Liver (tissue), 9 donors: Measurements from ENCODE around the gene PKHD1. TPM values are rescaled to one million over a fixed set of nuclear protein-coding genes. Genes with fewer than 3 reads are reported as not detected.

Experiments
- DNase-seq: peaks from one replicate; pipeline ENCODE4 v3.0.0-alpha.2; 2017; ENCODE audit warnings: low spot score
- H3K27ac ChIP-seq, 2 donors: one replicate each; pipeline ENCODE4 v1.7.0; 2013; ENCODE audit warnings: inconsistent platforms in 2 of 2, low read length in 2 of 2, control low read depth in 1 of 2, low read depth in 1 of 2, mild to moderate bottlenecking in 1 of 2
- H3K27me3 ChIP-seq, 4 donors: one replicate each; pipeline versions ENCODE4 v1.6.1 to v1.7.0; 2013; ENCODE audit warnings: low read length in 3 of 4, inconsistent platforms in 1 of 4, mild to moderate bottlenecking in 1 of 4, moderate library complexity in 1 of 4; ENCODE audit not compliant: control insufficient read depth in 4 of 4, insufficient read depth in 4 of 4
- H3K36me3 ChIP-seq, 4 donors: one replicate each; pipeline versions ENCODE4 v1.6.1 to v1.7.0; 2013; ENCODE audit warnings: low read length in 3 of 4, mild to moderate bottlenecking in 3 of 4, low read depth in 1 of 4, moderate library complexity in 1 of 4; ENCODE audit not compliant: control insufficient read depth in 4 of 4, insufficient read depth in 3 of 4
- H3K4me1 ChIP-seq, 4 donors: one replicate each; pipeline versions ENCODE4 v1.6.1 to v1.7.0; 2013; ENCODE audit warnings: low read length in 3 of 4, mild to moderate bottlenecking in 3 of 4, moderate library complexity in 1 of 4; ENCODE audit not compliant: control insufficient read depth in 4 of 4, insufficient read depth in 4 of 4
- H3K4me3 ChIP-seq, 3 donors: one replicate each; pipeline versions ENCODE4 v1.6.1 to v1.7.0; 2013; ENCODE audit warnings: low read length in 3 of 3, control low read depth in 1 of 3, low read depth in 1 of 3, mild to moderate bottlenecking in 1 of 3
- H3K9ac ChIP-seq, 2 donors: one replicate each; pipeline ENCODE4 v1.7.0; 2013; ENCODE audit warnings: low read length in 2 of 2, mild to moderate bottlenecking in 2 of 2, moderate library complexity in 2 of 2, control low read depth in 1 of 2, low read depth in 1 of 2
- H3K9me3 ChIP-seq, 4 donors: one replicate each; pipeline versions ENCODE4 v1.6.1 to v1.7.0; 2013; ENCODE audit warnings: low read length in 3 of 4; ENCODE audit not compliant: control insufficient read depth in 4 of 4
- CTCF ChIP-seq: fragments of 150-350 bp; IDR thresholded peaks from 2 replicates; pipeline ENCODE4 v1.5.1; 2017; ENCODE audit warnings: improper control_type of control experiment, low read depth, low read length; ENCODE audit not compliant: missing input control
- EGR1 ChIP-seq, 2 donors: IDR thresholded peaks; 2 replicates each; pipeline ENCODE4 v1.6.1; 2016 to 2018; ENCODE audit warnings: antibody characterized with exemption in 2 of 2, low read depth in 2 of 2
- FOXA1 ChIP-seq: IDR thresholded peaks from 2 replicates; pipeline ENCODE4 v1.6.1; 2016; ENCODE audit warnings: antibody characterized with exemption
- FOXA2 ChIP-seq: IDR thresholded peaks from 2 replicates; pipeline ENCODE4 v1.6.1; 2016; ENCODE audit warnings: antibody characterized with exemption
- GABPA ChIP-seq, 2 donors: IDR thresholded peaks in 1 of 2; conservative IDR thresholded peaks in 1 of 2; 2 replicates each; pipeline ENCODE4 v1.6.1; 2016; ENCODE audit warnings: antibody characterized with exemption in 2 of 2, mild to moderate bottlenecking in 1 of 2, moderate library complexity in 1 of 2
- HNF4A ChIP-seq, 2 donors: conservative IDR thresholded peaks; 2 replicates each; pipeline ENCODE4 v1.6.1; 2016; ENCODE audit warnings: antibody characterized with exemption in 2 of 2, mild to moderate bottlenecking in 2 of 2
- HNF4G ChIP-seq: IDR thresholded peaks from 2 replicates; pipeline ENCODE4 v1.6.1; 2016; ENCODE audit warnings: antibody characterized with exemption
- JUND ChIP-seq, 2 donors: IDR thresholded peaks; 2 replicates each; pipeline ENCODE4 v1.6.1; 2016; ENCODE audit warnings: antibody characterized with exemption in 2 of 2
- MAX ChIP-seq: IDR thresholded peaks from 2 replicates; pipeline ENCODE4 v1.6.1; 2016; ENCODE audit warnings: antibody characterized with exemption
- NR2F2 ChIP-seq: IDR thresholded peaks from 2 replicates; pipeline ENCODE4 v1.6.1; 2016; ENCODE audit warnings: antibody characterized with exemption
- RAD21 ChIP-seq, 2 donors: IDR thresholded peaks; 2 replicates each; pipeline ENCODE4 v1.6.1; 2016; ENCODE audit warnings: antibody characterized with exemption in 2 of 2, mild to moderate bottlenecking in 2 of 2
- RXRA ChIP-seq, 2 donors: IDR thresholded peaks; 2 replicates each; pipeline ENCODE4 v1.6.1; 2017 to 2018; ENCODE audit warnings: antibody characterized with exemption in 2 of 2, mild to moderate bottlenecking in 1 of 2
- SP1 ChIP-seq: IDR thresholded peaks from 2 replicates; pipeline ENCODE4 v1.6.1; 2018; ENCODE audit warnings: antibody characterized with exemption, mild to moderate bottlenecking
- TAF1 ChIP-seq: conservative IDR thresholded peaks from 2 replicates; pipeline ENCODE4 v1.6.1; 2016; ENCODE audit warnings: antibody characterized with exemption, mild to moderate bottlenecking
- YY1 ChIP-seq: IDR thresholded peaks from 2 replicates; pipeline ENCODE4 v1.6.1; 2016; ENCODE audit warnings: antibody characterized with exemption, mild to moderate bottlenecking
- WGBS: extraction: QIAGEN DNeasy Blood & Tissue Kit; methylation state at CpG from one replicate; pipeline ENCODE4 v1.1.7; 2013; 5-methylcytosine and 5-hydroxymethylcytosine counted together
- polyA plus RNA-seq, 2 donors: library from polyadenylated mRNA; stranded (reverse) in 1 of 2; unstranded in 1 of 2; fragments of 200-250 nt in 1 of 2; fragments of >200 nt in 1 of 2; fragmentation: Nextera tagmentation in 1 of 2; extraction: Ambion mirVana in 1 of 2; gene quantifications; one replicate each; pipeline versions ENCODE4 v1.2.1 to v1.2.3, GENCODE V29; 2013 to 2015
- total RNA-seq, 2 donors: library from RNA; depleted of rRNA; stranded (reverse); fragments of >200 nt; gene quantifications; one replicate each; pipeline ENCODE4 v1.2.3, GENCODE V29; 2014
- TF ChIP-seq, protein P1 (sequence below): IDR thresholded peaks from 2 replicates; pipeline ENCODE4 v1.6.1; 2016; ENCODE audit warnings: antibody characterized with exemption, mild to moderate bottlenecking
- TF ChIP-seq, protein P2 (sequence below): IDR thresholded peaks from 2 replicates; pipeline ENCODE4 v1.6.1; 2016; ENCODE audit warnings: antibody characterized with exemption
- TF ChIP-seq, protein P3 (sequence below): IDR thresholded peaks from 2 replicates; pipeline ENCODE4 v1.6.1; 2016; ENCODE audit warnings: antibody characterized with exemption
- donor health status: healthy.
- donor health status: healthy.
- donor health status: healthy.
- donor health status: healthy.
- donor health status: healthy.

PKHD1 gene
- total and polyA plus RNA-seq, 4 donors: 0.45 to 10.6 (median 3.2) TPM

GRCh38 chr6:51951924-51952323 lies 135.5 kb downstream of the PKHD1 start:
- no peaks in the 10 kb centered on the region for H3K9me3 ChIP-seq
- H3K27ac ChIP-seq: no peak overlapping the region
- H3K4me1 ChIP-seq: no peaks in the 10 kb centered on the region
- no peak overlapping the region for H3K9ac ChIP-seq
- no peaks in the 10 kb centered on the region for H3K36me3 ChIP-seq
- TF ChIP-seq YY1 (no peak), TAF1 (no peak), SP1 (no peak), EGR1 (IDR thresholded peaks at IDR 0.05; ENCODE audit: low read depth in 2 of 2) (no peak), FOXA1 (no peak), NR2F2 (no peak), GABPA (IDR thresholded peaks at IDR 0.05 in 1 of 2, conservative IDR thresholded peaks at IDR 0.05 in 1 of 2) (no peak), FOXA2 (no peak), RXRA (IDR thresholded peaks at IDR 0.05) (no peak), CTCF (no peak), HNF4A (conservative IDR thresholded peaks at IDR 0.05) (no peak), RAD21 (IDR thresholded peaks at IDR 0.05) (no peak), JUND (IDR thresholded peaks at IDR 0.05) (no peak), HNF4G (no peak)
- TF ChIP-seq, protein P1, sequence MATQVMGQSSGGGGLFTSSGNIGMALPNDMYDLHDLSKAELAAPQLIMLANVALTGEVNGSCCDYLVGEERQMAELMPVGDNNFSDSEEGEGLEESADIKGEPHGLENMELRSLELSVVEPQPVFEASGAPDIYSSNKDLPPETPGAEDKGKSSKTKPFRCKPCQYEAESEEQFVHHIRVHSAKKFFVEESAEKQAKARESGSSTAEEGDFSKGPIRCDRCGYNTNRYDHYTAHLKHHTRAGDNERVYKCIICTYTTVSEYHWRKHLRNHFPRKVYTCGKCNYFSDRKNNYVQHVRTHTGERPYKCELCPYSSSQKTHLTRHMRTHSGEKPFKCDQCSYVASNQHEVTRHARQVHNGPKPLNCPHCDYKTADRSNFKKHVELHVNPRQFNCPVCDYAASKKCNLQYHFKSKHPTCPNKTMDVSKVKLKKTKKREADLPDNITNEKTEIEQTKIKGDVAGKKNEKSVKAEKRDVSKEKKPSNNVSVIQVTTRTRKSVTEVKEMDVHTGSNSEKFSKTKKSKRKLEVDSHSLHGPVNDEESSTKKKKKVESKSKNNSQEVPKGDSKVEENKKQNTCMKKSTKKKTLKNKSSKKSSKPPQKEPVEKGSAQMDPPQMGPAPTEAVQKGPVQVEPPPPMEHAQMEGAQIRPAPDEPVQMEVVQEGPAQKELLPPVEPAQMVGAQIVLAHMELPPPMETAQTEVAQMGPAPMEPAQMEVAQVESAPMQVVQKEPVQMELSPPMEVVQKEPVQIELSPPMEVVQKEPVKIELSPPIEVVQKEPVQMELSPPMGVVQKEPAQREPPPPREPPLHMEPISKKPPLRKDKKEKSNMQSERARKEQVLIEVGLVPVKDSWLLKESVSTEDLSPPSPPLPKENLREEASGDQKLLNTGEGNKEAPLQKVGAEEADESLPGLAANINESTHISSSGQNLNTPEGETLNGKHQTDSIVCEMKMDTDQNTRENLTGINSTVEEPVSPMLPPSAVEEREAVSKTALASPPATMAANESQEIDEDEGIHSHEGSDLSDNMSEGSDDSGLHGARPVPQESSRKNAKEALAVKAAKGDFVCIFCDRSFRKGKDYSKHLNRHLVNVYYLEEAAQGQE: no peak
- TF ChIP-seq, protein P2, sequence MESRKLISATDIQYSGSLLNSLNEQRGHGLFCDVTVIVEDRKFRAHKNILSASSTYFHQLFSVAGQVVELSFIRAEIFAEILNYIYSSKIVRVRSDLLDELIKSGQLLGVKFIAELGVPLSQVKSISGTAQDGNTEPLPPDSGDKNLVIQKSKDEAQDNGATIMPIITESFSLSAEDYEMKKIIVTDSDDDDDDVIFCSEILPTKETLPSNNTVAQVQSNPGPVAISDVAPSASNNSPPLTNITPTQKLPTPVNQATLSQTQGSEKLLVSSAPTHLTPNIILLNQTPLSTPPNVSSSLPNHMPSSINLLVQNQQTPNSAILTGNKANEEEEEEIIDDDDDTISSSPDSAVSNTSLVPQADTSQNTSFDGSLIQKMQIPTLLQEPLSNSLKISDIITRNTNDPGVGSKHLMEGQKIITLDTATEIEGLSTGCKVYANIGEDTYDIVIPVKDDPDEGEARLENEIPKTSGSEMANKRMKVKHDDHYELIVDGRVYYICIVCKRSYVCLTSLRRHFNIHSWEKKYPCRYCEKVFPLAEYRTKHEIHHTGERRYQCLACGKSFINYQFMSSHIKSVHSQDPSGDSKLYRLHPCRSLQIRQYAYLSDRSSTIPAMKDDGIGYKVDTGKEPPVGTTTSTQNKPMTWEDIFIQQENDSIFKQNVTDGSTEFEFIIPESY: no peak
- TF ChIP-seq, protein P3, sequence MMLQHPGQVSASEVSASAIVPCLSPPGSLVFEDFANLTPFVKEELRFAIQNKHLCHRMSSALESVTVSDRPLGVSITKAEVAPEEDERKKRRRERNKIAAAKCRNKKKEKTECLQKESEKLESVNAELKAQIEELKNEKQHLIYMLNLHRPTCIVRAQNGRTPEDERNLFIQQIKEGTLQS: no peak
- H3K4me3 ChIP-seq: no peak overlapping the region
- DNase-seq: no peak
- no peaks in the 10 kb centered on the region for H3K27me3 ChIP-seq

DNA sequence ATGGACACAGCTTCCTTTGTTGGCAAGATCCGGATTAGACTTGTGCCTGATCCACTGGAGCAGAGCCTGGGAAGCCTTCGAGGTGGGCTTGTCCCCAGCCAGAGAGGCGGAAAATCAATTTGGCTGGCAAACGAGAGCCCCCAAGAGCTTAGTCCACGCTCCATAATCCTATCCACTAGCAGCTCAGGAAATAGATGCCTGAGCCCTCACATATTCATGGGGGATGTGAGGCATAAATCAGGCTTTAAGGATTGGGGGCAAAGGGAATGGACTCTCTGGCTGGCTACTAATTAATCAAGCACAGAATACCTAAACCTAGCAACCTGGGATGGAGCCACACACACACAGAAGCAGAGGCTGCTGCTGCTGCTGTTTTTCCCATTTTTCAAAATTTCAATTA lies 137.9 kb downstream of the PKHD1 start:
- DNase-seq: no peak
- 81% methylated on average over 5 of the region's 5 CpGs for WGBS
- no peaks in the 10 kb centered on the region for H3K9me3 ChIP-seq
- no peak overlapping the region for H3K9ac ChIP-seq
- H3K36me3 ChIP-seq: no peaks in the 10 kb centered on the region
- no peaks in the 10 kb centered on the region for H3K4me1 ChIP-seq
- H3K27me3 ChIP-seq: no peaks in the 10 kb centered on the region
- no peak overlapping the region for H3K27ac ChIP-seq
- no peak overlapping the region for H3K4me3 ChIP-seq
- TF ChIP-seq, protein P2: no peak
- TF ChIP-seq MAX (no peak), HNF4G (no peak), HNF4A (conservative IDR thresholded peaks at IDR 0.05) (no peak), EGR1 (IDR thresholded peaks at IDR 0.05; ENCODE audit: low read depth in 2 of 2) (no peak), RAD21 (IDR thresholded peaks at IDR 0.05) (no peak), YY1 (no peak), TAF1 (no peak), SP1 (no peak), FOXA2 (no peak), FOXA1 (no peak), JUND (IDR thresholded peaks at IDR 0.05) (no peak), NR2F2 (no peak), GABPA (IDR thresholded peaks at IDR 0.05 in 1 of 2, conservative IDR thresholded peaks at IDR 0.05 in 1 of 2) (no peak), CTCF (no peak)
- TF ChIP-seq, protein P3: no peak
